Endothelial cell of umbilical vein (primary cell): ENCODE measurements around the gene GNA12. TPM values are rescaled to one million over a fixed set of nuclear protein-coding genes. Genes with fewer than 3 reads are reported as not detected.
"Not testable (repeated sequence)": the region's sequence is repeated elsewhere in the genome, so short reads cannot be mapped to it uniquely, and the experiment has no call there.

Source experiments
- BruUV-seq: library from RNA; stranded (reverse); fragments of 400-500 nt; replicated peaks from 2 replicates; lab custom pipeline; 2021; lab: Mats Ljungman, UMichigan
- CTCF ChIA-PET: fragments of 300-600, 350-600 bp; sonication (Branson Sonifier 250); formaldehyde crosslinking; loops from one replicate; lab custom pipeline; 2021; ENCODE audit warnings: antibody characterized with exemption, inconsistent platforms; lab: Charles Lee
- POLR2A ChIA-PET: fragments of 300-600, 350-600 bp; sonication (Branson Sonifier 250); formaldehyde crosslinking; loops from one replicate; lab custom pipeline; 2021; ENCODE audit warnings: antibody characterized with exemption, inconsistent platforms; lab: Charles Lee
- DNase-seq: peaks from one replicate; pipeline ENCODE4 v3.0.0-alpha.2; 2011; ENCODE audit warnings: low read depth, low spot score
- FAIRE-seq: peaks from 2 replicates; lab custom pipeline; 2011; peaks lifted over from hg19 to GRCh38; lab: Jason Lieb, UNC
- H2AFZ ChIP-seq: 2 replicates; pipeline ENCODE4 v1.6.0; 2012; ENCODE audit warnings: low read depth, low read length, control low read depth, inconsistent platforms
- H3K27ac ChIP-seq: 2 replicates; pipeline ENCODE4 v1.5.1; 2011; ENCODE audit warnings: low read depth, mild to moderate bottlenecking, control low read depth, low read length, moderate library complexity; ENCODE audit not compliant: insufficient read depth
- H3K27me3 ChIP-seq, 2 experiments: 2 replicates each; pipeline versions ENCODE4 v1.6.0 to v1.6.1; 2011; ENCODE audit warnings: low read length in 2 of 2, mixed read lengths in 1 of 2; ENCODE audit not compliant: control insufficient read depth in 2 of 2, insufficient read depth in 2 of 2
- H3K36me3 ChIP-seq, 2 experiments: 2 replicates in 1 of 2; 3 replicates in 1 of 2; pipeline ENCODE4 v1.5.1; 2011; ENCODE audit warnings: low read length in 2 of 2, mild to moderate bottlenecking in 1 of 2, moderate library complexity in 1 of 2; ENCODE audit not compliant: control insufficient read depth in 2 of 2, insufficient read depth in 2 of 2; ENCODE audit errors: extremely low read depth in 1 of 2
- H3K4me1 ChIP-seq: 3 replicates; pipeline ENCODE4 v1.5.1; 2011; ENCODE audit warnings: mild to moderate bottlenecking, low read length; ENCODE audit not compliant: control insufficient read depth, insufficient read depth; ENCODE audit errors: extremely low read depth
- H3K4me2 ChIP-seq: 2 replicates; pipeline ENCODE4 v1.6.1; 2011; ENCODE audit warnings: low read length, control low read depth, mixed read lengths; ENCODE audit not compliant: insufficient read depth
- H3K4me3 ChIP-seq, 3 experiments: fragments of 200-600 bp in 1 of 3; sonication (generic), shearing (Covaris generic) in 1 of 3; replicated peaks in 1 of 3; 2 replicates each; pipeline ENCODE4 v1.5.1; 2011 to 2016; ENCODE audit warnings: control low read depth in 3 of 3, low read length in 3 of 3, mild to moderate bottlenecking in 2 of 3, inconsistent platforms in 1 of 3, low read depth in 1 of 3, moderate library complexity in 1 of 3; ENCODE audit not compliant: insufficient read depth in 1 of 3
- H3K79me2 ChIP-seq: 2 replicates; pipeline ENCODE4 v1.6.0; 2012; ENCODE audit warnings: low read length, inconsistent platforms; ENCODE audit not compliant: control insufficient read depth, insufficient read depth
- H3K9ac ChIP-seq: replicated peaks from 2 replicates; pipeline ENCODE3; 2011; ENCODE audit warnings: low read length, control low read depth; ENCODE audit not compliant: insufficient read depth; ENCODE audit errors: extremely low read depth
- H3K9me1 ChIP-seq: replicated peaks from 3 replicates; pipeline ENCODE4 v1.6.0; 2011; ENCODE audit warnings: mild to moderate bottlenecking, low read length; ENCODE audit not compliant: control insufficient read depth, insufficient read depth; ENCODE audit errors: extremely low read depth
- H3K9me3 ChIP-seq: replicated peaks from 2 replicates; pipeline ENCODE4 v1.5.1; 2012; ENCODE audit warnings: low read length, inconsistent platforms; ENCODE audit not compliant: control insufficient read depth, insufficient read depth
- H4K20me1 ChIP-seq: replicated peaks from 2 replicates; pipeline ENCODE3; 2011; ENCODE audit warnings: mild to moderate bottlenecking, low read length; ENCODE audit not compliant: control insufficient read depth, insufficient read depth; ENCODE audit errors: extremely low read depth
- EZH2 ChIP-seq: IDR thresholded peaks from 2 replicates; pipeline ENCODE4 v1.6.1; 2012; ENCODE audit warnings: borderline replicate concordance, low read depth, mild to moderate bottlenecking, moderate library complexity, low read length, inconsistent platforms; ENCODE audit not compliant: severe bottlenecking
- POLR2AphosphoS5 ChIP-seq: IDR thresholded peaks from 2 replicates; pipeline ENCODE4 v1.6.1; 2012; ENCODE audit warnings: low read depth, mild to moderate bottlenecking, control low read depth, low read length, moderate library complexity; ENCODE audit not compliant: insufficient read depth
- dilution Hi-C: fragments of 300-500 bp; cut with MboI; formaldehyde crosslinking; loops from one replicate; pipeline ENCODE4 v1.15.0; 2019; ENCODE audit warnings: low sequenced_read_pairs; ENCODE audit not compliant: extremely low pct_ligation_motif_present
- intact Hi-C: fragments of 100-400 bp; cut with micrococcal nuclease; formaldehyde crosslinking; loops from one replicate; pipeline ENCODE4 v1.10.0; 2022
- polyA plus RNA-seq, 4 experiments: library from polyadenylated mRNA; depleted of rRNA in 3 of 4; stranded (reverse) in 3 of 4; unstranded in 1 of 4; fragments of >200 nt; gene quantifications; 2 replicates each; pipeline versions ENCODE4 v1.2.1 to v1.2.3, GENCODE V29; 2011 to 2012; ENCODE audit warnings: missing spikeins in 1 of 4
- total RNA-seq: library from RNA; stranded (reverse); gene quantifications from 2 replicates; pipeline ENCODE4 v1.2.3, GENCODE V29; 2021
- TF ChIP-seq, protein P1 (sequence below): IDR thresholded peaks from 2 replicates; pipeline ENCODE4 v1.6.1; 2011; ENCODE audit not compliant: insufficient read depth, insufficient read length

Gene GNA12
- total and polyA plus RNA-seq, 2 donors (not counting 3 experiments of a cell fraction or from before 2014, with no cell fraction given): 63.0 to 75.1 TPM

DNA sequence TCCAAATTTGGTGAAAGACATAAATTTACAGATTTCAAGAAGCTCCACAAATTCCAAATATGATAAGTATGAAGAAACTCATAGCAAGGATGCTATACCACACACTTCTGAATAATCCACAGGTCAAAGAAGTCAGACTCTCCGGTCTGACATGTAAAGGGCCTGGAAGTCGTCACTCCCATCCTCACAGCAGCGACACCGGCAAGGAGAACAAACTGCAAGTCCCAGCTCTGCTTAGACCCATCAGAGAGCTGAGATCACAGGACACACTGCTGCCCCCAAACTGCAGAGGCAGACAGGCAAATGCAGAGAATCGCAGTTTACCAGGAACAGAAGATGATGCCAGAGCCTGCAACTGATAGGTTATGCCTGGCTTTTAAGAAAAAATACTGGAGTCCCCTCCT, 94.1 kb downstream of the GNA12 start:
- Histone ChIP-seq H3K4me3 (no peak overlapping the region), H3K36me3 (no peaks in the 10 kb centered on the region), H4K20me1 (no peaks in the 10 kb centered on the region), H3K9me1 (no peaks in the 10 kb centered on the region), H3K27me3 (no peaks in the 10 kb centered on the region), H3K9ac (no peak overlapping the region), H3K27ac (no peak overlapping the region), H3K4me2 (no peak overlapping the region), H3K79me2 (peaks cover 9% of the 10 kb centered on the region), H3K9me3 (no peaks in the 10 kb centered on the region), H2AFZ (no peak overlapping the region), H3K4me1 (no peaks in the 10 kb centered on the region)
- CTCF ChIA-PET: no interaction called here
- BruUV-seq: no TSS peak
- POLR2A ChIA-PET: no interaction called here
- no peak for TF ChIP-seq POLR2AphosphoS5
- TF ChIP-seq, protein P1, sequence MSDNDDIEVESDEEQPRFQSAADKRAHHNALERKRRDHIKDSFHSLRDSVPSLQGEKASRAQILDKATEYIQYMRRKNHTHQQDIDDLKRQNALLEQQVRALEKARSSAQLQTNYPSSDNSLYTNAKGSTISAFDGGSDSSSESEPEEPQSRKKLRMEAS: no peak
- no peak for TF ChIP-seq EZH2
- FAIRE-seq (no peak), DNase-seq (no peak)
- dilution Hi-C loops: no loop called here
- intact Hi-C loops: no loop called here

GRCh38 chr7:2748684-2749083, 95.4 kb downstream of the GNA12 start:
- H2AFZ ChIP-seq, H3K4me2 ChIP-seq, CTCF ChIA-PET, H3K9me3 ChIP-seq, H3K9me1 ChIP-seq, H3K9ac ChIP-seq, H3K27ac ChIP-seq, H3K27me3 ChIP-seq, dilution Hi-C loops, H3K79me2 ChIP-seq, H3K4me3 ChIP-seq, FAIRE-seq, BruUV-seq, intact Hi-C loops, H3K36me3 ChIP-seq, H4K20me1 ChIP-seq, DNase-seq, H3K4me1 ChIP-seq, POLR2A ChIA-PET: not testable (repeated sequence)

GRCh38 chr7:2743523-2744185, 100.5 kb downstream of the GNA12 start:
- H3K4me1 ChIP-seq, H3K36me3 ChIP-seq, H3K27me3 ChIP-seq, dilution Hi-C loops, intact Hi-C loops, H3K9me3 ChIP-seq, H4K20me1 ChIP-seq, DNase-seq, H3K4me3 ChIP-seq, BruUV-seq, H3K79me2 ChIP-seq, H3K9me1 ChIP-seq, H3K4me2 ChIP-seq, FAIRE-seq, POLR2A ChIA-PET, H2AFZ ChIP-seq, H3K9ac ChIP-seq, H3K27ac ChIP-seq: not testable (repeated sequence)
- CTCF ChIA-PET: interaction anchor here (1.0 to 1.2 kb wide), 2 partner anchors 14 to 24 kb away, joined by 3 read pairs; no protein-coding TSS in a partner anchor
